NB4 (cell line): ENCODE measurements around the gene CYBC1.

Experiments used
- MYC ChIP-seq: IDR thresholded peaks from 2 replicates; pipeline ENCODE4 v1.6.1; 2011; ENCODE audit warnings: low read depth, low read length
- POLR2A ChIP-seq: IDR thresholded peaks from 2 replicates; pipeline ENCODE4 v1.6.1; 2011; ENCODE audit warnings: mild to moderate bottlenecking; ENCODE audit not compliant: insufficient read length; ENCODE audit errors: extremely low read depth
- TF ChIP-seq, protein P1 (sequence below): IDR thresholded peaks from one replicate; pipeline ENCODE4 v1.5.1; 2012; ENCODE audit warnings: low read depth, low read length
- TF ChIP-seq, protein P2 (sequence below): IDR thresholded peaks from 2 replicates; pipeline ENCODE4 v1.6.1; 2011; ENCODE audit warnings: low read depth, low read length

DNA sequence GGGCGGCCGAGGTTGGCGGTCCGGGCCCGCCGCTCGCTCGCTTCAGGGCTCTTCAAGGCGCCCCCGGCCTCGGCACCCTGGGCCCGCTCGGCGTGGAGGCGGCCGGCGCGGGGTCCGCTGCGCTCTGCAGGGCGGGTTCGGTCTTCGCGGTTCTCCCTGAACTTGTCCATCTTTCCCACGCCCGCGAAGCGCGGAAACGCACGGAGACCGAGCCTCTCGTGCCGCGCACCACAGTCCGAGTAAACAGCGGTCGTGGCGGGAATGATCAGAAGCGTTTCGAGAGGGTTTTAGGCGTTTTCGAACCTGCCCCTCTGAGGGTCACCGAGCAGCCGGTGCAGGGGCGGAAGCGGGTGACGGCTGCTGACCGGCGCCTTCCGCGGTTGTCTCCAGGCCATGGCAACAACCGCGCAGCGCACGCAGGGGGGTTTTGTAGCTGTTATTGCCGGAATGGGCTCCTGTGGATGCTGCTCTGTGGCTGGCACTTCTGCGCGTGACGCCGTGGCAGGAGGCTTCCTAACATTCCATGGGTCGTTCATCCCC is 8.4 kb upstream of the CYBC1 start:
- TF ChIP-seq, protein P1, sequence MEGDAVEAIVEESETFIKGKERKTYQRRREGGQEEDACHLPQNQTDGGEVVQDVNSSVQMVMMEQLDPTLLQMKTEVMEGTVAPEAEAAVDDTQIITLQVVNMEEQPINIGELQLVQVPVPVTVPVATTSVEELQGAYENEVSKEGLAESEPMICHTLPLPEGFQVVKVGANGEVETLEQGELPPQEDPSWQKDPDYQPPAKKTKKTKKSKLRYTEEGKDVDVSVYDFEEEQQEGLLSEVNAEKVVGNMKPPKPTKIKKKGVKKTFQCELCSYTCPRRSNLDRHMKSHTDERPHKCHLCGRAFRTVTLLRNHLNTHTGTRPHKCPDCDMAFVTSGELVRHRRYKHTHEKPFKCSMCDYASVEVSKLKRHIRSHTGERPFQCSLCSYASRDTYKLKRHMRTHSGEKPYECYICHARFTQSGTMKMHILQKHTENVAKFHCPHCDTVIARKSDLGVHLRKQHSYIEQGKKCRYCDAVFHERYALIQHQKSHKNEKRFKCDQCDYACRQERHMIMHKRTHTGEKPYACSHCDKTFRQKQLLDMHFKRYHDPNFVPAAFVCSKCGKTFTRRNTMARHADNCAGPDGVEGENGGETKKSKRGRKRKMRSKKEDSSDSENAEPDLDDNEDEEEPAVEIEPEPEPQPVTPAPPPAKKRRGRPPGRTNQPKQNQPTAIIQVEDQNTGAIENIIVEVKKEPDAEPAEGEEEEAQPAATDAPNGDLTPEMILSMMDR, result no peak
- TF ChIP-seq, protein P2, sequence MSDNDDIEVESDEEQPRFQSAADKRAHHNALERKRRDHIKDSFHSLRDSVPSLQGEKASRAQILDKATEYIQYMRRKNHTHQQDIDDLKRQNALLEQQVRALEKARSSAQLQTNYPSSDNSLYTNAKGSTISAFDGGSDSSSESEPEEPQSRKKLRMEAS, result peak; percentile 30; the same call in 1 of the 2 replicates
- TF ChIP-seq POLR2A (no peak), MYC (no peak)
